NT2/D1 (cell line): ENCODE results near the gene FBXL7.

Experiments used
- YY1 ChIP-seq: IDR thresholded peaks from 2 replicates; pipeline ENCODE4 v1.6.1; 2011; ENCODE audit not compliant: insufficient read length, insufficient read depth
- ZNF274 ChIP-seq: IDR thresholded peaks from 2 replicates; pipeline ENCODE4 v1.6.1; 2011; ENCODE audit warnings: mild to moderate bottlenecking, low read depth, low read length

GRCh38 chr5:15946026-15946425, 446.0 kb downstream of the FBXL7 start:
- TF ChIP-seq ZNF274 (no peak), YY1 (no peak)
